Neural crest cell (in vitro differentiated cells): ENCODE data around the gene TJP3. TPM values are rescaled to one million over a fixed set of nuclear protein-coding genes. Genes with fewer than 3 reads are reported as not detected.

Source experiments
- DNase-seq: peaks from one replicate; pipeline ENCODE4 v3.0.0; 2021; ENCODE audit warnings: low read depth, mixed read lengths, low spot score
- H3K27ac Mint-ChIP-seq: one replicate; pipeline ENCODE4 v1.8.0; 2021; ENCODE audit warnings: mild to moderate bottlenecking, mixed read lengths; ENCODE audit not compliant: unreplicated experiment
- H3K27me3 Mint-ChIP-seq: 2 replicates; pipeline ENCODE4 v1.8.0; 2021; ENCODE audit warnings: low read depth, mild to moderate bottlenecking, mixed read lengths
- H3K36me3 Mint-ChIP-seq: 2 replicates; pipeline ENCODE4 v1.8.0; 2021; ENCODE audit warnings: low read depth, mild to moderate bottlenecking, mixed read lengths
- H3K4me1 Mint-ChIP-seq: 2 replicates; pipeline ENCODE4 v1.8.0; 2021; ENCODE audit warnings: mixed read lengths
- H3K4me3 Mint-ChIP-seq: one replicate; pipeline ENCODE4 v1.8.0; 2021; ENCODE audit warnings: mild to moderate bottlenecking, mixed read lengths
- H3K9me3 Mint-ChIP-seq: 2 replicates; pipeline ENCODE4 v1.8.0; 2021; ENCODE audit warnings: mixed read lengths
- CTCF ChIP-seq: fragments of 200-600 bp; sonication (generic); conservative IDR thresholded peaks from 2 replicates; pipeline ENCODE4 v1.5.0; 2021; ENCODE audit warnings: antibody characterized with exemption, mild to moderate bottlenecking
- total RNA-seq: library from RNA; stranded (reverse); gene quantifications from 2 replicates; pipeline ENCODE4 v1.2.1, GENCODE V29; 2021

TJP3 gene
- total RNA-seq, 1 donor from 2014 or later = not detected

- no peak for TF ChIP-seq CTCF
- Mint-ChIP-seq H3K36me3 (no peaks in the 10 kb centered on the region), H3K27me3 (peaks cover 24% of the 10 kb centered on the region), H3K9me3 (no peaks in the 10 kb centered on the region), H3K4me1 (no peaks in the 10 kb centered on the region), H3K27ac (peak overlapping the region; percentile 50), H3K4me3 (no peak overlapping the region)
- DNase-seq = no peak
These were observed 2.2 kb downstream of the TJP3 start for GRCh38 chr19:3710265-3710812.

GRCh38 chr19:3712663-3713611, 4.8 kb downstream of the TJP3 start:
- Mint-ChIP-seq H3K4me3 (no peak overlapping the region), H3K27me3 (peaks cover 21% of the 10 kb centered on the region), H3K9me3 (no peaks in the 10 kb centered on the region), H3K27ac (no peak overlapping the region), H3K4me1 (no peaks in the 10 kb centered on the region), H3K36me3 (no peaks in the 10 kb centered on the region)
- DNase-seq = no peak
- TF ChIP-seq CTCF = no peak

- Mint-ChIP-seq H3K27ac (no peak overlapping the region), H3K4me1 (no peaks in the 10 kb centered on the region), H3K9me3 (no peaks in the 10 kb centered on the region), H3K27me3 (peaks cover 33% of the 10 kb centered on the region), H3K36me3 (no peaks in the 10 kb centered on the region), H3K4me3 (no peak overlapping the region)
- TF ChIP-seq CTCF = no peak
- no peak for DNase-seq
These were observed 8.0 kb downstream of the TJP3 start for GRCh38 chr19:3716147-3716668.

GRCh38 chr19:3719868-3720267, 11.7 kb downstream of the TJP3 start:
- Mint-ChIP-seq H3K4me3 (no peak overlapping the region), H3K27me3 (peaks cover 60% of the 10 kb centered on the region), H3K4me1 (no peaks in the 10 kb centered on the region), H3K36me3 (no peaks in the 10 kb centered on the region), H3K9me3 (no peaks in the 10 kb centered on the region), H3K27ac (no peak overlapping the region)
- TF ChIP-seq CTCF = no peak
- DNase-seq = no peak

- Mint-ChIP-seq H3K4me3 (no peak overlapping the region), H3K36me3 (no peaks in the 10 kb centered on the region), H3K9me3 (no peaks in the 10 kb centered on the region), H3K27me3 (peaks cover 66% of the 10 kb centered on the region), H3K4me1 (no peaks in the 10 kb centered on the region), H3K27ac (no peak overlapping the region)
- no peak for TF ChIP-seq CTCF
- no peak for DNase-seq
These were observed 12.2 kb downstream of the TJP3 start for GRCh38 chr19:3720349-3720917.
